B cell (primary cell): Measurements from ENCODE around the gene SLC6A6. TPM values are rescaled to one million over a fixed set of nuclear protein-coding genes. Genes with fewer than 3 reads are reported as not detected.

ENCODE experiments used
- ATAC-seq: fragments of 200-7000 bp; cut with Tn5 transposase; one replicate; pipeline ENCODE4 v1.10.0; 2021; ENCODE audit warnings: low read depth, mild to moderate bottlenecking, moderate number of reproducible peaks, moderate library complexity
- CTCF ChIA-PET: fragments of 350-600 bp; sonication (Branson Sonifier 250); formaldehyde crosslinking; loops from one replicate; lab custom pipeline; 2021; ENCODE audit warnings: antibody characterized with exemption, inconsistent platforms; lab: Charles Lee
- POLR2A ChIA-PET: fragments of 350-600 bp; sonication (Branson Sonifier 250); formaldehyde crosslinking; loops from one replicate; lab custom pipeline; 2021; ENCODE audit warnings: antibody characterized with exemption; lab: Charles Lee
- DNase-seq: peaks from one replicate; pipeline ENCODE4 v3.0.0; 2013
- H2AFZ ChIP-seq: 2 replicates; pipeline ENCODE4 v1.6.1; 2012; ENCODE audit warnings: mild to moderate bottlenecking, low read depth, low read length; ENCODE audit not compliant: insufficient read depth, poor library complexity, severe bottlenecking
- H3K27ac ChIP-seq, 2 donors: 1 replicate in 1 of 2; 2 replicates in 1 of 2; pipeline ENCODE4 v1.5.1; 2012 to 2013; ENCODE audit warnings: low read length in 2 of 2, mild to moderate bottlenecking in 2 of 2, moderate library complexity in 1 of 2
- H3K27me3 ChIP-seq, 4 experiments: fragments of 200-600 bp in 1 of 4; sonication (generic) in 1 of 4; replicated peaks in 1 of 4; 1 replicate in 2 of 4; 2 replicates in 2 of 4; pipeline versions ENCODE4 v1.6.1 to v1.7.0; 2013 to 2016; ENCODE audit warnings: low read length in 3 of 4, mild to moderate bottlenecking in 2 of 4, mixed read lengths in 1 of 4, moderate library complexity in 1 of 4; ENCODE audit not compliant: insufficient read depth in 4 of 4, control insufficient read depth in 3 of 4; ENCODE audit errors: control extremely low read depth in 1 of 4
- H3K36me3 ChIP-seq, 2 experiments: replicated peaks in 1 of 2; 1 replicate in 1 of 2; 2 replicates in 1 of 2; pipeline versions ENCODE4 v1.6.1 to v1.7.1; 2013; ENCODE audit warnings: low read length in 1 of 2; ENCODE audit not compliant: insufficient read depth in 2 of 2, control insufficient read depth in 1 of 2; ENCODE audit errors: control extremely low read depth in 1 of 2, extremely low read depth in 1 of 2
- H3K4me1 ChIP-seq, 2 donors: fragments of 200-600 bp in 1 of 2; sonication (generic) in 1 of 2; 1 replicate in 1 of 2; 2 replicates in 1 of 2; pipeline versions ENCODE4 v1.5.1 to v1.6.1; 2013 to 2017; ENCODE audit warnings: low read length in 2 of 2; ENCODE audit not compliant: control insufficient read depth in 2 of 2, insufficient read depth in 2 of 2
- H3K4me2 ChIP-seq: replicated peaks from 2 replicates; pipeline ENCODE3; 2012; ENCODE audit warnings: mild to moderate bottlenecking, low read depth, low read length; ENCODE audit not compliant: poor library complexity, severe bottlenecking
- H3K4me3 ChIP-seq, 5 experiments: fragments of 200-600 bp in 1 of 5; sonication (generic) in 1 of 5; 1 replicate in 3 of 5; 2 replicates in 2 of 5; pipeline versions ENCODE4 v1.5.1 to v1.7.0; 2011 to 2016; ENCODE audit warnings: low read length in 4 of 5, mild to moderate bottlenecking in 4 of 5, low read depth in 2 of 5, control low read depth in 1 of 5, moderate library complexity in 1 of 5; ENCODE audit not compliant: insufficient read depth in 1 of 5; ENCODE audit errors: control extremely low read depth in 1 of 5, extremely low read depth in 1 of 5
- H3K79me2 ChIP-seq: fragments of 200-600 bp; sonication (generic); one replicate; pipeline ENCODE4 v1.6.0; 2016; ENCODE audit warnings: low read length; ENCODE audit not compliant: control insufficient read depth, insufficient read depth
- H3K9ac ChIP-seq: fragments of 200-600 bp; sonication (generic); 2 replicates; pipeline ENCODE4 v1.6.1; 2017; ENCODE audit warnings: mild to moderate bottlenecking, low read length, moderate library complexity
- H3K9me3 ChIP-seq, 3 donors: one replicate each; pipeline versions ENCODE4 v1.6.1 to v1.7.1; 2013; ENCODE audit warnings: low read length in 2 of 3; ENCODE audit not compliant: control insufficient read depth in 2 of 3, insufficient read depth in 1 of 3; ENCODE audit errors: control extremely low read depth in 1 of 3
- H4K20me1 ChIP-seq: 2 replicates; pipeline ENCODE4 v1.6.0; 2012; ENCODE audit warnings: mild to moderate bottlenecking, low read length; ENCODE audit not compliant: insufficient read depth, control insufficient read depth, poor library complexity, severe bottlenecking
- H3K27ac Mint-ChIP-seq: one replicate; pipeline ENCODE4 v1.8.0; 2021; ENCODE audit warnings: mixed read lengths
- H3K27me3 Mint-ChIP-seq: one replicate; pipeline ENCODE4 v1.8.0; 2021; ENCODE audit warnings: mixed read lengths
- H3K4me1 Mint-ChIP-seq: one replicate; pipeline ENCODE4 v1.8.0; 2021; ENCODE audit warnings: mixed read lengths
- H3K4me3 Mint-ChIP-seq: one replicate; pipeline ENCODE4 v1.8.0; 2021; ENCODE audit warnings: mixed read lengths
- H3K9me3 Mint-ChIP-seq: one replicate; pipeline ENCODE4 v1.8.0; 2022; ENCODE audit warnings: mixed read lengths; ENCODE audit not compliant: insufficient read depth
- EZH2 ChIP-seq: IDR thresholded peaks from 2 replicates; pipeline ENCODE4 v1.6.1; 2012; ENCODE audit warnings: borderline replicate concordance, low read depth, mild to moderate bottlenecking, moderate library complexity, low read length; ENCODE audit not compliant: insufficient read depth, poor library complexity, severe bottlenecking
- WGBS: methylation state at CpG from one replicate; pipeline ENCODE4 v1.1.5; 2013; ENCODE audit warnings: missing lambda C conversion rate; ENCODE audit not compliant: insufficient coverage; 5-methylcytosine and 5-hydroxymethylcytosine counted together
- intact Hi-C: fragments of 100-400 bp; cut with micrococcal nuclease; formaldehyde crosslinking; loops from one replicate; pipeline ENCODE4 v1.10.0; 2022
- polyA plus RNA-seq: library from polyadenylated mRNA; depleted of rRNA; stranded (reverse); fragments of >200 nt; gene quantifications from 2 replicates; pipeline ENCODE4 v1.2.3, GENCODE V29; 2012
- total RNA-seq, 2 donors: library from RNA; stranded (reverse); fragments of 120-200 nt in 1 of 2; gene quantifications; 1 replicate in 1 of 2; 2 replicates in 1 of 2; pipeline versions ENCODE4 v1.2.3 to v1.2.4, GENCODE V29; 2013 to 2022
- TF ChIP-seq, protein P1 (sequence below): fragments of 200-600 bp; IDR thresholded peaks from one replicate; pipeline ENCODE4 v1.8.0; 2022; ENCODE audit warnings: antibody characterized with exemption, mild to moderate bottlenecking

Gene SLC6A6
- total and polyA plus RNA-seq, 2 donors (not counting 1 experiment from before 2014, with no cell fraction given) = 34.2 to 48.7 TPM

DNA sequence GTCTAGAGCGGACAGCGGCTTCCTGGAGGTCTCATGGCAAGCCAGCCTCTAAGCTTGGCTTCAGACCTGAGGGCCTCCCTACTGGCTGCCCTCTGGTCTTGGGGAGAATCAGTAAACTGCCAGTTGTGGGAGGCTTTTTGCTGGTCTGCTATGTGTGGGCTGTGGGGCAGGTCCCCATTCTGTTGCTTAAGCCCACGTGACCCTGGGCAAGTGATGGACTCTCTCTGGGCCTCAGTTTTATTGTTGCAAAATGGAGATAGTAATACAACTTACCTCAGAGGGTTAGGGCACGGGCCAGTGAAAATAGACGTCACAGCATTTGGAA, 61.7 kb downstream of the SLC6A6 start:
- Histone ChIP-seq H3K4me3 (no peak overlapping the region), H3K27me3 (no peaks in the 10 kb centered on the region), H3K27ac (no peak overlapping the region), H3K4me2 (no peak overlapping the region), H3K4me1 (no peaks in the 10 kb centered on the region), H2AFZ (no peak overlapping the region), H3K9me3 (no peaks in the 10 kb centered on the region), H3K9ac (no peak overlapping the region), H3K36me3 (peaks cover 0 to 63% of the 10 kb centered on the region in 2 experiments), H4K20me1 (no peaks in the 10 kb centered on the region), H3K79me2 (no peaks in the 10 kb centered on the region)
- POLR2A ChIA-PET = no interaction called here
- ATAC-seq (no peak), DNase-seq (no peak)
- Mint-ChIP-seq H3K4me1 (peaks cover 2% of the 10 kb centered on the region), H3K27ac (no peak overlapping the region), H3K27me3 (no peaks in the 10 kb centered on the region), H3K4me3 (no peak overlapping the region), H3K9me3 (no peaks in the 10 kb centered on the region)
- CTCF ChIA-PET = interaction anchor here (0.6 to 1.5 kb wide), 4 partner anchors 62 to 203 kb away, joined by 3 to 4 read pairs (median 4); partner anchors contain the start of gene SLC6A6
- intact Hi-C loops = no loop called here
- no peak for TF ChIP-seq EZH2
- TF ChIP-seq, protein P1, sequence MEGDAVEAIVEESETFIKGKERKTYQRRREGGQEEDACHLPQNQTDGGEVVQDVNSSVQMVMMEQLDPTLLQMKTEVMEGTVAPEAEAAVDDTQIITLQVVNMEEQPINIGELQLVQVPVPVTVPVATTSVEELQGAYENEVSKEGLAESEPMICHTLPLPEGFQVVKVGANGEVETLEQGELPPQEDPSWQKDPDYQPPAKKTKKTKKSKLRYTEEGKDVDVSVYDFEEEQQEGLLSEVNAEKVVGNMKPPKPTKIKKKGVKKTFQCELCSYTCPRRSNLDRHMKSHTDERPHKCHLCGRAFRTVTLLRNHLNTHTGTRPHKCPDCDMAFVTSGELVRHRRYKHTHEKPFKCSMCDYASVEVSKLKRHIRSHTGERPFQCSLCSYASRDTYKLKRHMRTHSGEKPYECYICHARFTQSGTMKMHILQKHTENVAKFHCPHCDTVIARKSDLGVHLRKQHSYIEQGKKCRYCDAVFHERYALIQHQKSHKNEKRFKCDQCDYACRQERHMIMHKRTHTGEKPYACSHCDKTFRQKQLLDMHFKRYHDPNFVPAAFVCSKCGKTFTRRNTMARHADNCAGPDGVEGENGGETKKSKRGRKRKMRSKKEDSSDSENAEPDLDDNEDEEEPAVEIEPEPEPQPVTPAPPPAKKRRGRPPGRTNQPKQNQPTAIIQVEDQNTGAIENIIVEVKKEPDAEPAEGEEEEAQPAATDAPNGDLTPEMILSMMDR = no peak
- WGBS = 85% methylated on average over 5 of the region's 5 CpGs

DNA sequence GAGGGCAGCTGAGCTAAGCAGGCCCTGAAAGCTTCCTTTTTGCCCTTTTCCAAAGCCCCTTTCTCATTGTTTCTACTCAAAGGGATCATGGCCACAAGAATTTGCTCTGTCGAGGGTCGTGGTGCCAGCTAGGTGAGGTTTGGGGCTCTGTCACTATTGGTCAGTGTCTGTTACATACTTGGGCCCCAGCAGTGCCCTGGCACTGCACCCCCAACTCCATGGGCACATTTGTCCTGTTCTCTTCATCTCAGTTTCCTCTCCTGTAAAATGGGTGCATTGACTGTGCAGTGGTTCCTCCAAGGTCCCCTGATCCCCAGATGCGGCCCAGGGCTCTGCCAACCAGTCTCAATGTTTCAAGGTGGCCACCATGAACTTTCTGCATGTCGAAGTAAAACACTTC, 62.1 kb downstream of the SLC6A6 start:
- intact Hi-C loops = no loop called here
- ChIA-PET CTCF (interaction anchor here (0.6 to 1.5 kb wide), 4 partner anchors 62 to 204 kb away, joined by 3 to 4 read pairs (median 4); partner anchors contain the start of gene SLC6A6), POLR2A (no interaction called here)
- Histone ChIP-seq H3K4me1 (no peaks in the 10 kb centered on the region), H2AFZ (no peak overlapping the region), H3K27ac (no peak overlapping the region), H3K4me2 (no peak overlapping the region), H3K27me3 (no peaks in the 10 kb centered on the region), H3K9ac (no peak overlapping the region), H4K20me1 (no peaks in the 10 kb centered on the region), H3K4me3 (no peak overlapping the region), H3K36me3 (peaks cover 0 to 60% of the 10 kb centered on the region in 2 experiments), H3K9me3 (no peaks in the 10 kb centered on the region), H3K79me2 (no peaks in the 10 kb centered on the region)
- no peak for TF ChIP-seq EZH2
- TF ChIP-seq, protein P1 = no peak
- DNase-seq = no peak
- H3K4me3 Mint-ChIP-seq = no peak overlapping the region
- H3K27ac Mint-ChIP-seq = no peak overlapping the region
- H3K27me3 Mint-ChIP-seq = no peaks in the 10 kb centered on the region
- 100% methylated on average over 3 of the region's 4 CpGs for WGBS
- ATAC-seq = no peak
- H3K9me3 Mint-ChIP-seq = no peaks in the 10 kb centered on the region
- peaks cover 2% of the 10 kb centered on the region for H3K4me1 Mint-ChIP-seq
